B cell (primary cell): Measurements from ENCODE around the gene RET. TPM values are rescaled to one million over a fixed set of nuclear protein-coding genes. Genes with fewer than 3 reads are reported as not detected.

Experiments used
- ATAC-seq: fragments of 200-7000 bp; cut with Tn5 transposase; one replicate; pipeline ENCODE4 v1.10.0; 2021; ENCODE audit warnings: low read depth, mild to moderate bottlenecking, moderate number of reproducible peaks, moderate library complexity
- CTCF ChIA-PET: fragments of 350-600 bp; sonication (Branson Sonifier 250); formaldehyde crosslinking; loops from one replicate; lab custom pipeline; 2021; ENCODE audit warnings: antibody characterized with exemption, inconsistent platforms; lab: Charles Lee
- POLR2A ChIA-PET: fragments of 350-600 bp; sonication (Branson Sonifier 250); formaldehyde crosslinking; loops from one replicate; lab custom pipeline; 2021; ENCODE audit warnings: antibody characterized with exemption; lab: Charles Lee
- DNase-seq: peaks from one replicate; pipeline ENCODE4 v3.0.0; 2013
- H2AFZ ChIP-seq: 2 replicates; pipeline ENCODE4 v1.6.1; 2012; ENCODE audit warnings: mild to moderate bottlenecking, low read depth, low read length; ENCODE audit not compliant: insufficient read depth, poor library complexity, severe bottlenecking
- H3K27ac ChIP-seq, 2 donors: 1 replicate in 1 of 2; 2 replicates in 1 of 2; pipeline ENCODE4 v1.5.1; 2012 to 2013; ENCODE audit warnings: low read length in 2 of 2, mild to moderate bottlenecking in 2 of 2, moderate library complexity in 1 of 2
- H3K27me3 ChIP-seq, 4 experiments: fragments of 200-600 bp in 1 of 4; sonication (generic) in 1 of 4; replicated peaks in 1 of 4; 1 replicate in 2 of 4; 2 replicates in 2 of 4; pipeline versions ENCODE4 v1.6.1 to v1.7.0; 2013 to 2016; ENCODE audit warnings: low read length in 3 of 4, mild to moderate bottlenecking in 2 of 4, mixed read lengths in 1 of 4, moderate library complexity in 1 of 4; ENCODE audit not compliant: insufficient read depth in 4 of 4, control insufficient read depth in 3 of 4; ENCODE audit errors: control extremely low read depth in 1 of 4
- H3K36me3 ChIP-seq, 2 experiments: replicated peaks in 1 of 2; 1 replicate in 1 of 2; 2 replicates in 1 of 2; pipeline versions ENCODE4 v1.6.1 to v1.7.1; 2013; ENCODE audit warnings: low read length in 1 of 2; ENCODE audit not compliant: insufficient read depth in 2 of 2, control insufficient read depth in 1 of 2; ENCODE audit errors: control extremely low read depth in 1 of 2, extremely low read depth in 1 of 2
- H3K4me1 ChIP-seq, 2 donors: fragments of 200-600 bp in 1 of 2; sonication (generic) in 1 of 2; 1 replicate in 1 of 2; 2 replicates in 1 of 2; pipeline versions ENCODE4 v1.5.1 to v1.6.1; 2013 to 2017; ENCODE audit warnings: low read length in 2 of 2; ENCODE audit not compliant: control insufficient read depth in 2 of 2, insufficient read depth in 2 of 2
- H3K4me2 ChIP-seq: replicated peaks from 2 replicates; pipeline ENCODE3; 2012; ENCODE audit warnings: mild to moderate bottlenecking, low read depth, low read length; ENCODE audit not compliant: poor library complexity, severe bottlenecking
- H3K4me3 ChIP-seq, 5 experiments: fragments of 200-600 bp in 1 of 5; sonication (generic) in 1 of 5; 1 replicate in 3 of 5; 2 replicates in 2 of 5; pipeline versions ENCODE4 v1.5.1 to v1.7.0; 2011 to 2016; ENCODE audit warnings: low read length in 4 of 5, mild to moderate bottlenecking in 4 of 5, low read depth in 2 of 5, control low read depth in 1 of 5, moderate library complexity in 1 of 5; ENCODE audit not compliant: insufficient read depth in 1 of 5; ENCODE audit errors: control extremely low read depth in 1 of 5, extremely low read depth in 1 of 5
- H3K79me2 ChIP-seq: fragments of 200-600 bp; sonication (generic); one replicate; pipeline ENCODE4 v1.6.0; 2016; ENCODE audit warnings: low read length; ENCODE audit not compliant: control insufficient read depth, insufficient read depth
- H3K9ac ChIP-seq: fragments of 200-600 bp; sonication (generic); 2 replicates; pipeline ENCODE4 v1.6.1; 2017; ENCODE audit warnings: mild to moderate bottlenecking, low read length, moderate library complexity
- H3K9me3 ChIP-seq, 3 donors: one replicate each; pipeline versions ENCODE4 v1.6.1 to v1.7.1; 2013; ENCODE audit warnings: low read length in 2 of 3; ENCODE audit not compliant: control insufficient read depth in 2 of 3, insufficient read depth in 1 of 3; ENCODE audit errors: control extremely low read depth in 1 of 3
- H4K20me1 ChIP-seq: 2 replicates; pipeline ENCODE4 v1.6.0; 2012; ENCODE audit warnings: mild to moderate bottlenecking, low read length; ENCODE audit not compliant: insufficient read depth, control insufficient read depth, poor library complexity, severe bottlenecking
- H3K27ac Mint-ChIP-seq: one replicate; pipeline ENCODE4 v1.8.0; 2021; ENCODE audit warnings: mixed read lengths
- H3K27me3 Mint-ChIP-seq: one replicate; pipeline ENCODE4 v1.8.0; 2021; ENCODE audit warnings: mixed read lengths
- H3K4me1 Mint-ChIP-seq: one replicate; pipeline ENCODE4 v1.8.0; 2021; ENCODE audit warnings: mixed read lengths
- H3K4me3 Mint-ChIP-seq: one replicate; pipeline ENCODE4 v1.8.0; 2021; ENCODE audit warnings: mixed read lengths
- H3K9me3 Mint-ChIP-seq: one replicate; pipeline ENCODE4 v1.8.0; 2022; ENCODE audit warnings: mixed read lengths; ENCODE audit not compliant: insufficient read depth
- EZH2 ChIP-seq: IDR thresholded peaks from 2 replicates; pipeline ENCODE4 v1.6.1; 2012; ENCODE audit warnings: borderline replicate concordance, low read depth, mild to moderate bottlenecking, moderate library complexity, low read length; ENCODE audit not compliant: insufficient read depth, poor library complexity, severe bottlenecking
- WGBS: methylation state at CpG from one replicate; pipeline ENCODE4 v1.1.5; 2013; ENCODE audit warnings: missing lambda C conversion rate; ENCODE audit not compliant: insufficient coverage; 5-methylcytosine and 5-hydroxymethylcytosine counted together
- intact Hi-C: fragments of 100-400 bp; cut with micrococcal nuclease; formaldehyde crosslinking; loops from one replicate; pipeline ENCODE4 v1.10.0; 2022
- polyA plus RNA-seq: library from polyadenylated mRNA; depleted of rRNA; stranded (reverse); fragments of >200 nt; gene quantifications from 2 replicates; pipeline ENCODE4 v1.2.3, GENCODE V29; 2012
- total RNA-seq, 2 donors: library from RNA; stranded (reverse); fragments of 120-200 nt in 1 of 2; gene quantifications; 1 replicate in 1 of 2; 2 replicates in 1 of 2; pipeline versions ENCODE4 v1.2.3 to v1.2.4, GENCODE V29; 2013 to 2022
- TF ChIP-seq, protein P1 (sequence below): fragments of 200-600 bp; IDR thresholded peaks from one replicate; pipeline ENCODE4 v1.8.0; 2022; ENCODE audit warnings: antibody characterized with exemption, mild to moderate bottlenecking

Gene RET
- total and polyA plus RNA-seq, 2 donors (not counting 1 experiment from before 2014, with no cell fraction given): 0.16 to 0.27 TPM

DNA sequence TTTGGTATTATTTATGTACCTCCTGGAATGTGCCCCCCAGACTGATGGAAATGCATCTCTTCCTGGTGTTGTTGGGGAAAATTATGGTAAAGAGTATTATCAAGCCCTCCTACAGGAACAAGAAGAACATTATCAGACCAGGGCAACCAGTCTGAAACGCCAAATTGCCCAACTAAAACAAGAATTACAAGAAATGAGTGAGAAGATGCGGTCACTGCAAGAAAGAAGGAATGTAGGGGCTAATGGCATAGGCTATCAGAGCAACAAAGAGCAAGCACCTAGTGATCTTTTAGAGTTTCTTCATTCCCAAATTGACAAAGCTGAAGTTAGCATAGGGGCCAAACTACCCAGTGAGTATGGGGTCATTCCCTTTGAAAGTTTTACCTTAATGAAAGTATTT lies 78.4 kb downstream of the RET start:
- H4K20me1 ChIP-seq: peaks cover 17% of the 10 kb centered on the region
- no peak overlapping the region for H2AFZ ChIP-seq
- CTCF ChIA-PET: interaction anchor here (0.7 kb wide), 1 partner anchor 19 kb away, joined by 3 read pairs; no protein-coding TSS in a partner anchor
- no peak overlapping the region for H3K4me3 Mint-ChIP-seq
- ATAC-seq (no peak), DNase-seq (no peak)
- H3K9ac ChIP-seq: no peak overlapping the region
- TF ChIP-seq, protein P1, sequence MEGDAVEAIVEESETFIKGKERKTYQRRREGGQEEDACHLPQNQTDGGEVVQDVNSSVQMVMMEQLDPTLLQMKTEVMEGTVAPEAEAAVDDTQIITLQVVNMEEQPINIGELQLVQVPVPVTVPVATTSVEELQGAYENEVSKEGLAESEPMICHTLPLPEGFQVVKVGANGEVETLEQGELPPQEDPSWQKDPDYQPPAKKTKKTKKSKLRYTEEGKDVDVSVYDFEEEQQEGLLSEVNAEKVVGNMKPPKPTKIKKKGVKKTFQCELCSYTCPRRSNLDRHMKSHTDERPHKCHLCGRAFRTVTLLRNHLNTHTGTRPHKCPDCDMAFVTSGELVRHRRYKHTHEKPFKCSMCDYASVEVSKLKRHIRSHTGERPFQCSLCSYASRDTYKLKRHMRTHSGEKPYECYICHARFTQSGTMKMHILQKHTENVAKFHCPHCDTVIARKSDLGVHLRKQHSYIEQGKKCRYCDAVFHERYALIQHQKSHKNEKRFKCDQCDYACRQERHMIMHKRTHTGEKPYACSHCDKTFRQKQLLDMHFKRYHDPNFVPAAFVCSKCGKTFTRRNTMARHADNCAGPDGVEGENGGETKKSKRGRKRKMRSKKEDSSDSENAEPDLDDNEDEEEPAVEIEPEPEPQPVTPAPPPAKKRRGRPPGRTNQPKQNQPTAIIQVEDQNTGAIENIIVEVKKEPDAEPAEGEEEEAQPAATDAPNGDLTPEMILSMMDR: no peak
- TF ChIP-seq EZH2: no peak
- H3K4me1 ChIP-seq: peaks cover 3 to 8% of the 10 kb centered on the region in 2 donors
- H3K4me3 ChIP-seq: no peak overlapping the region
- no CpG with 5 or more reads among the region's 2 CpGs for WGBS
- no peak overlapping the region for H3K27ac ChIP-seq
- no peaks in the 10 kb centered on the region for H3K27me3 ChIP-seq
- peaks cover 1 to 5% of the 10 kb centered on the region in 2 experiments for H3K36me3 ChIP-seq
- POLR2A ChIA-PET: no interaction called here
- no peaks in the 10 kb centered on the region for H3K27me3 Mint-ChIP-seq
- peaks cover 68% of the 10 kb centered on the region for H3K79me2 ChIP-seq
- H3K9me3 Mint-ChIP-seq: no peaks in the 10 kb centered on the region
- no peak overlapping the region for H3K4me2 ChIP-seq
- no peak overlapping the region for H3K27ac Mint-ChIP-seq
- peaks cover 41% of the 10 kb centered on the region for H3K4me1 Mint-ChIP-seq
- intact Hi-C loops: no loop called here
- no peaks in the 10 kb centered on the region for H3K9me3 ChIP-seq

DNA sequence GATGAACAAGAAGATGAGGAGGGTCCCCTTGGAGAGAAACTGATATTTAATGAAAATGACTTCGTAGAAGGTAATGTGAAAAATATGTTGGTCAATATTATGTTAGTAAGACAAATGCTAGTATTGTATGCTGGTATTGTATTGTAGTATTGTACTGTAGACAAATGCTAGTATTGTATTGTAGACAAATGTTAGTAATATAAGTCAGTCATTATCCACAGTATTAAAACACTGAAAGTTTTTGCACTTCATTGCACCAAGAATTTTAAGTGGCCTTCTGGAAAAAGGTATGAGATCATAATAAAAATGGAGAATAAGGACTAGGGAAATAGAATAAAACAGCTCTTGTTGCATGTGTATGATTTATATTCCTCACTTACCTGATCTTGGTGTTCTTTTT lies 78.9 kb downstream of the RET start:
- no peak for TF ChIP-seq EZH2
- TF ChIP-seq, protein P1: no peak
- Histone ChIP-seq H3K36me3 (peaks cover 1 to 5% of the 10 kb centered on the region in 2 experiments), H4K20me1 (peaks cover 17% of the 10 kb centered on the region), H3K9ac (no peak overlapping the region), H3K27me3 (no peaks in the 10 kb centered on the region), H3K79me2 (peaks cover 65% of the 10 kb centered on the region), H3K27ac (no peak overlapping the region), H3K4me1 (peaks cover 8 to 12% of the 10 kb centered on the region in 2 donors), H2AFZ (no peak overlapping the region), H3K4me3 (no peak overlapping the region), H3K4me2 (no peak overlapping the region), H3K9me3 (no peaks in the 10 kb centered on the region)
- CTCF ChIA-PET: no interaction called here
- ATAC-seq (no peak), DNase-seq (no peak)
- no peak overlapping the region for H3K27ac Mint-ChIP-seq
- no peak overlapping the region for H3K4me3 Mint-ChIP-seq
- intact Hi-C loops: no loop called here
- no peaks in the 10 kb centered on the region for H3K9me3 Mint-ChIP-seq
- POLR2A ChIA-PET: no interaction called here
- no peaks in the 10 kb centered on the region for H3K27me3 Mint-ChIP-seq
- WGBS: no CpG with 5 or more reads among the region's 1 CpG
- H3K4me1 Mint-ChIP-seq: peaks cover 42% of the 10 kb centered on the region
